HG03520 (cell line): ENCODE measurements around the gene LIG3.
"Not testable (repeated sequence)": the region's sequence is repeated elsewhere in the genome, so short reads cannot be mapped to it uniquely, and the experiment has no call there.

Experiments
- ATAC-seq: cut with Tn5 transposase; IDR thresholded peaks from one replicate; pipeline ENCODE4 v1.9.1; 2021; ENCODE audit warnings: mild to moderate bottlenecking, moderate library complexity; ENCODE audit not compliant: unreplicated experiment

Gene LIG3

DNA sequence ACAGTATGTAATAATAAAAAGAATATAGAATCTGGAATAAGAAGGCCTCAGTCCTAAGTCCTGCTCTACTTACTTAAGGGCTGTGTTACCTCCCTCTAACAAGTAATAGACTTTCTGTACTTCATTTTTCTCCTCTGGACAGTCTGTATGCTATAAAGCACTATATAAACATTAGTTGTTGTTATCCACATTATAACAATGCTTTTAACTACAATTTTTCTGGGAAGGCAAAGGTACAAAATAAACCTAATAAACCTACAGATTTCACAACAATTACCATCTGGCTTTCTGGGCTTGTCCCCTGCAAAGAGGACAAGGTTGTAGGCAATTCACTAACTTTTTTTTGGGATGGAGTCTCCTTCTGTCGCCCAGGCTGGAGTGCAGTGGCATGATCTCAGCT, 50.5 kb downstream of the LIG3 start:
- ATAC-seq: no peak

DNA sequence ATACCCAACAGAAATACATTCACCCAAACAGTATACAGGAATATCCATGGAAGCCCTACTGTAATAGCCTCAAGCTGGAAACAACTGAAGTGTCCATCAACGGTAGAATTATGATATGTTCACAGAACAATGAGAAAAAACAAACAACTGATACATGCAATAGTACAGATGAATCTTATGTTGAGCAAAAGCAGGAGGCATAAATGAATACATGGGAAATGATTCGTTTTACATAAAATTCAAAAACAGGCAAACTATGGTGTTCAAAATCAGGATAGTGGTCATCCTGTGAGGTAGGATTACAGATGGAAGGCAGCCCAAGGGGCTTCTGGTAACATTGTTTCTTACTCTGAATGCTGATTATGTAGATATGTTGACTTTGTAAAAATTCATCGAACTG, 58.1 kb downstream of the LIG3 start:
- ATAC-seq: no peak

GRCh38 chr17:35041390-35041789, 61.1 kb downstream of the LIG3 start:
- ATAC-seq: no peak

DNA sequence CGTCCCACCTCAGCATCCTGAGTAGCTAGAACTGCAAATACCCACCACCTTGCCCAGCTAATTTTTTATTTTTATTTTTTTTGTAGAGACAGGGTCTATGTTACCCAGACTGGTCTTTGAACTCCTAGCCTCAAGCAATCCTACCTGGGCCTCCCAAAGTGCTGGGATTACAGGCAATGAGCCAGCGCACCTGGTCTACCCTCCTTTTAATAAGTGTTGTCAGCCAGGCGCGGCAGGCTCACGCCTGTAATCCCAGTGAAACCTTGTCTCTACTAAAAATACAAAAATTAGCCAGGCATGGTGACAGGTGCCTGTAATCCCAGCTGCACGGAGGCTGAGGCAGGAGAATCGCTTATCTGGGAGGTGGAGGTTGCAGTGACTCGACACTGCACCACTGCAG, 63.9 kb downstream of the LIG3 start:
- no peak for ATAC-seq

DNA sequence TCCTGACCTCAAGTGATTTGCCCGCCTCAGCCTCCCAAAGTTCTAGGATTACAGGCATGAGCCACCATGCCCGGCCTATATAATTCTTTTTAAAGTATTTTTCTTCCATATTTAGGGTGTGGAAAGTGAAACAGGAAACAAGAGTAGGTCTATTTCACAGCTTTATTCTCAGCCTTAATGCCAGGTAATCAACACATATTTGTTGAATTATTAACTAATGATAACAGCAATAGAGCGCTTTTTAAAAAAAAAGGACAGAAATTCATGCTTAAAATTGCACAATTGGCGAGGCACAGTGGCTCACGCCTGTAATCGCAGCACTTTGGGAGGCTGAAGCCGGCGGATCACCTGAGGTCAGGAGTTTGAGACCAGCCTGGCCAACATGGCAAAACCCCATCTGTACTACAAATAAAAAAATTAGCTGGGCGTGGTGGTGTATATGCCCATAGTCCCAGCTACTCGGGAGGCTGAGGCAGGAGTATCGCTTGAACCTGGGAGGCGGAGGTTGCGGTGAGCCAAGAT, 65.2 kb downstream of the LIG3 start:
- ATAC-seq: not testable (repeated sequence)

- no peak for ATAC-seq
Measured at GRCh38 chr17:35046245-35046644, 65.9 kb downstream of the LIG3 start.

GRCh38 chr17:35046740-35047283, 66.5 kb downstream of the LIG3 start:
- ATAC-seq: peak; percentile 51

DNA sequence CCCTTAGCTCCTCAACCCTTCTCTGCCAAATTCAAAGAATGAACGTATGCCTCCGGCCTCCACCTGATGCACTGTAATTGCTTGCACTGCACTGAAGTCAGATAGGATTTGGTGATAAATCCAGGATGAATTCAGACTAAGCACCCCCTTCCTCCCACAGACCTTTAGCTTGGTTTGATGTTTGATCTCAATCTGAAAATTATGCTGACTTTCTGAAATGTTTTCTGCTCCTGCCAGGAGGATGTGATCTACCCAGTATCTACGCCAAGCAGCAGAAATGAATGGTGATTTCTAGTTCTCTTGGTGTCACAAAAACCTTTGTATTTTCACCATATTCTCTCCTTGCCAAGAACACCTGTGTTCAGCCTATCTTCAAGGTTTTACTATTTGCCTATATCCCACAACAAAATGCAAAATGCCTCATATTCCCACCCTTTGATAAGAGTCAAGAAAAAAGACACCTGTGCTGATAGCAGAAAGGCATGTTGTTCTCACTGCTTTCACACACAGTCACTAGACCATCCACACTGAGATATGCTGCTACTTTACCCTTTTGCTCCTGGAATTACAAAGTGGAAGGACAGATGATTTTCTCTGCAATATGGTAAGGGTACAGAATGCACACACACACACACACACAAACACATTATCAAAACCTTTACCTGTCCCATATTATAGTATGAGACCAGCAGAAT, 68.5 kb downstream of the LIG3 start:
- ATAC-seq: no peak

GRCh38 chr17:35050170-35050569, 69.9 kb downstream of the LIG3 start:
- ATAC-seq: no peak

DNA sequence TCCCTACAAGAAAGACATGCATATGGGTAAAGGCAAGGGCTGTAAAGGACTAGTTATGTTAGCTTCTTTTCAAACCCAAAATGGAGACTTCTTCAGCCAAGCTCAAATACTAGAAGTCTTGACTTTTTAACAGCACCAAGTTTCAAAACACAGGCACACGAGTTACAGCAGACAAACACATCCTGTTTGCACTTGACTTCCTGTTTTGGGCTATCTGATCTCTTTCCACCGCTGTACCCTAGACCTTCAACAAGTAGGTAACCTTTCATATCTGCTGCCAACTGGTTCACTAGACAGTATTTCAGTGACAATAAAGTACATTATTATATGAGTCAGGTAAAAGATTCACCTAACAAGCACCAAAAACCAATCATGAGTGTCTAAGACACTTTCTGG, 70.9 kb downstream of the LIG3 start:
- no peak for ATAC-seq

DNA sequence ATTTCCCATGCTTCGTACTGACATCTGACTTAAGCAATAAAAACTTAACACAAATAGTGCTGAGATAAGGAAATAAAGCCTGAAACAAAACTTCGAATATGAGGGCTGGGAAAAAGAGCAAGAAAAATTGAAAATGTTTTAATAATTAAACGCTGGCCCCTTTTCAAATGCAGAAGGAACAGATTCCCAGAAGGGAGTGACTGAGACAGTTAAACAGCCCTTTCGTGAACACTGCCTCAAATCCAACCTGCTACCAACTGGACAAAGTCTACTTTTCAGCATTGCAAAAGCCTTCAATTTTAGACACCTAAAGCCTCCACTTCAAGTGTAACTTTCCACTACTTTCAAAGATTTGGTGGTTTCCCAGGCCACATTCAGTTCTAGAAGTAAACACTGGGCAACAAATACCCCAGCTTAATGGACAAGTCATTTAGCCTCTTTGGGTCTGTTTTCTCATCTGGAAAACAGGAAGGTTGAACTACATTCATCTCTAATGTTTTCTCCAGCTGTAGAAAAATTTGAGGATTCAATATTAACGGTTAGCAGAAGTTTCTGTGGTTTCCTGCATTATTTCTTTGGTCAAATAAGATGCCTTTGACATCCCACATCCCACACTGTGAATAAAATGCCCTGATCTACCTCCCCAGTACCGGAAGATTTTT, 71.4 kb downstream of the LIG3 start:
- ATAC-seq: no peak

GRCh38 chr17:35052241-35052610, 71.9 kb downstream of the LIG3 start:
- no peak for ATAC-seq

- ATAC-seq: no peak
Measured at GRCh38 chr17:35052780-35053179, 72.5 kb downstream of the LIG3 start.

GRCh38 chr17:35053204-35053603, 72.9 kb downstream of the LIG3 start:
- no peak for ATAC-seq

GRCh38 chr17:35056013-35056412, 75.7 kb downstream of the LIG3 start:
- ATAC-seq: no peak

DNA sequence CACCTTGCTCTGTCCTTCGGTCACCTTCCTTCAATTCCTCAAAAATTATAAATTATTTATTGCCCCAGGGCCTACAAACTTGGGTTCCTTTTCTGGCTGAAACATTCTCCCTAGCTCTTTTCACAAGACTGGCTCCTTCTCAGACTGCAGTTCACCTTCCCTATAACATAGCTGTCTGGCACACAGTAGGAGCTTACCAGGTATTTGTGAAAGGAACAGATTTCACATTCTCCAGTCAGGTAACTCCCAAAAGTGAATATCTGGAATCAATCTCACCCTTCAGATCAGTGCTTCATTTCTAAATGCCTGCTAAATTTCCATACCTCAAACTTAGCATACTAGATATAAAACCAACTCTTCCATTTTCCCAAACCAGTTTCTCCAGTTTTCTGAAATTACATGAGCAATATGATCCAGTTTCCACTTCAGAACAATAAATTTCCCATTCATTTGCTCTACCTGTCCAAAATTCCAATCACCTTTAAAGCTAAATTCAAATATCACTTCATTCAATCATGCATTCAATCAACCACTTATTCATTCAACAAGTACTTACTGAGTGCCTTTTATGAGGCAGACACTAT, 77.1 kb downstream of the LIG3 start:
- ATAC-seq: no peak
